ENCODE data around the gene MICAL2.

- TF ChIP-seq, protein P1, sequence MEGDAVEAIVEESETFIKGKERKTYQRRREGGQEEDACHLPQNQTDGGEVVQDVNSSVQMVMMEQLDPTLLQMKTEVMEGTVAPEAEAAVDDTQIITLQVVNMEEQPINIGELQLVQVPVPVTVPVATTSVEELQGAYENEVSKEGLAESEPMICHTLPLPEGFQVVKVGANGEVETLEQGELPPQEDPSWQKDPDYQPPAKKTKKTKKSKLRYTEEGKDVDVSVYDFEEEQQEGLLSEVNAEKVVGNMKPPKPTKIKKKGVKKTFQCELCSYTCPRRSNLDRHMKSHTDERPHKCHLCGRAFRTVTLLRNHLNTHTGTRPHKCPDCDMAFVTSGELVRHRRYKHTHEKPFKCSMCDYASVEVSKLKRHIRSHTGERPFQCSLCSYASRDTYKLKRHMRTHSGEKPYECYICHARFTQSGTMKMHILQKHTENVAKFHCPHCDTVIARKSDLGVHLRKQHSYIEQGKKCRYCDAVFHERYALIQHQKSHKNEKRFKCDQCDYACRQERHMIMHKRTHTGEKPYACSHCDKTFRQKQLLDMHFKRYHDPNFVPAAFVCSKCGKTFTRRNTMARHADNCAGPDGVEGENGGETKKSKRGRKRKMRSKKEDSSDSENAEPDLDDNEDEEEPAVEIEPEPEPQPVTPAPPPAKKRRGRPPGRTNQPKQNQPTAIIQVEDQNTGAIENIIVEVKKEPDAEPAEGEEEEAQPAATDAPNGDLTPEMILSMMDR (IDR thresholded peaks at IDR 0.05): no peak
- TF ChIP-seq POLR2A (IDR thresholded peaks at IDR 0.05; ENCODE audit: low read length) (no peak), POLR2AphosphoS2 (conservative IDR thresholded peaks at IDR 0.05; ENCODE audit: low read length) (no peak), ESRRA (IDR thresholded peaks at IDR 0.05; ENCODE audit: borderline replicate concordance, low read length) (no peak), EP300 (IDR thresholded peaks at IDR 0.05) (no peak), MAZ (IDR thresholded peaks at IDR 0.05; ENCODE audit: borderline replicate concordance, low read depth, low read length) (no peak), CHD2 (IDR thresholded peaks at IDR 0.05; ENCODE audit: low read length, partially characterized antibody) (no peak), ZC3H11A (IDR thresholded peaks at IDR 0.05) (no peak), CEBPB (IDR thresholded peaks at IDR 0.05) (no peak)
Observed at GRCh38 chr11:12063251-12063650, 47.1 kb upstream of the MICAL2 start.

Data from A549 (cell line).